Activated naive CD8-positive, alpha-beta T cell treated with anti-CD3 and anti-CD28 coated beads for 36 hours (primary cell): Measurements from ENCODE around the gene BCL2L12. TPM values are rescaled to one million over a fixed set of nuclear protein-coding genes. Genes with fewer than 3 reads are reported as not detected.
A peak's percentile ranks its signal among the peaks of the same experiment; 100 is the strongest.

Experiments used
- DNase-seq: peaks from one replicate; pipeline ENCODE4 v3.0.0; 2021
- H3K27ac Mint-ChIP-seq: one replicate; pipeline ENCODE4 v1.8.0; 2022; ENCODE audit warnings: mild to moderate bottlenecking, moderate library complexity, mixed read lengths
- H3K27me3 Mint-ChIP-seq: one replicate; pipeline ENCODE4 v1.8.0; 2022; ENCODE audit warnings: mild to moderate bottlenecking, mixed read lengths
- H3K36me3 Mint-ChIP-seq: one replicate; pipeline ENCODE4 v1.8.0; 2021; ENCODE audit warnings: mild to moderate bottlenecking, mixed read lengths
- H3K4me1 Mint-ChIP-seq: one replicate; pipeline ENCODE4 v1.8.0; 2021; ENCODE audit warnings: mixed read lengths
- H3K4me3 Mint-ChIP-seq: one replicate; pipeline ENCODE4 v1.8.0; 2022; ENCODE audit warnings: mild to moderate bottlenecking, moderate library complexity, mixed read lengths
- H3K9me3 Mint-ChIP-seq: one replicate; pipeline ENCODE4 v1.8.0; 2022; ENCODE audit warnings: mixed read lengths
- total RNA-seq, 2 experiments: library from RNA; stranded (reverse); gene quantifications; one replicate each; pipeline ENCODE4 v1.2.3, GENCODE V29; 2021

BCL2L12 gene
- total RNA-seq, 2 experiments from 2014 or later, result 74.1 to 81.9 TPM

DNA sequence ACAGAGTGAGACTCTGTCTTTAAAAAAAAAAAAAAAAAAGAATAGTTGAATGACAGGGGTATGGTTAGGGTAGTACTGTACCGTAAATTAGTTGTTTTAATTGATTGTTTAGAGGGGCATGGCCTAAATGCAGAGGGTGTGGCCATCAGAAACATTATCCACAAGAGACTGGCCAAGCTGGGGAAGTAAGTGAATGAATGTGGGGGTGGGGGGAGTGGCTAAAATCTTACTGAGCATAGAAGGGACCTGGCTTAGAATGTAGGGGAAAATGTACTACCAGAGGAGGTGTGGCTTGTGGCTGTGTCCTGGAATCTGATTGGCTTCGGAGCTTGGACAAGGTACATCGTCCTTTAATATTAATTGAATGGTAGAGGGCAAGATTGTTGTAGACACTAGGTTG lies 3.8 kb downstream of the BCL2L12 start:
- H3K9me3 Mint-ChIP-seq, result no peaks in the 10 kb centered on the region
- H3K4me3 Mint-ChIP-seq, result no peak overlapping the region
- H3K4me1 Mint-ChIP-seq, result peaks cover 19% of the 10 kb centered on the region
- H3K27me3 Mint-ChIP-seq, result no peaks in the 10 kb centered on the region
- no peak for DNase-seq
- H3K36me3 Mint-ChIP-seq, result peaks cover 10% of the 10 kb centered on the region
- no peak overlapping the region for H3K27ac Mint-ChIP-seq

DNA sequence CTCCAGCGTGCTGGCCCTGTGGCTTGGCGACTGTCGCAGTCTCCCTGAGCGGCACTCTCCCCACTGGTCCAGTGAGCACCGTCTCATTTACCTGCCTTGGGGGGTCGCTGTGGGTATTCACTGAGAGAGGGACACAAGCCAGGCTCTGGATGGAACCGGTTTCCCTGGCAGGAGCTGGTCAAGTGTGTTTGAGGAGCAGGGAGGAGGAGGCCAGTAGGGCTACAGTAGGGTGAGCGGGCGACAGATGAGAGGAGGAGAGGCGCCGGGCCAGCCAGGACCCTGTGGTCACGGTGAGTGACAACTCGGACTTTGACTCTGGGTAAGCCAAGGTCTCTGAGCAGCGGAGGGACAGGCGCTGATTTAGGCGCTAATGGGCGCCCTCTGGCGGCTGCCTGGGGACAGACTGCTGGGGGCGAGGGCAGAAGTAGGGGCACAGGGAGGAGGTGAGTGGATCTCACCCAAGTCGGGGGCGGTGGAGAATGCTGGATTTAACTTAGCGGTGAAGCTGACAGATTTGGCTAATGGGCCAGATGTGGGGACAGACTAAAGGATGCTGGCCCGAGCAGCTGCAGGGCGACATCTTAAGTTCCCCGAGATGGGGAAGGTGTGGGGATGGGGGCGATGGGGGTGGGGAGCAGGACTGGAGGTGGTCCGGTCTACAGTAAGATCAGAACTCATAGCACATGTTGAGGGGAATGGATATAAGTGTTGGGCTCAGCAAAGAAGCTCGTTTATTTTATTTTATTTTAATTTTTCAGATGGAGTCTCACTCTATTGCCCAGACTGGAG lies 6.6 kb downstream of the BCL2L12 start:
- Mint-ChIP-seq H3K27me3 (peaks cover 4% of the 10 kb centered on the region), H3K4me3 (peak overlapping the region; percentile 26), H3K27ac (no peak overlapping the region), H3K36me3 (peaks cover 6% of the 10 kb centered on the region), H3K9me3 (no peaks in the 10 kb centered on the region), H3K4me1 (peaks cover 17% of the 10 kb centered on the region)
- DNase-seq, result peak; percentile 75

- peaks cover 25% of the 10 kb centered on the region for H3K36me3 Mint-ChIP-seq
- peaks cover 27% of the 10 kb centered on the region for H3K4me1 Mint-ChIP-seq
- peaks cover 4% of the 10 kb centered on the region for H3K27me3 Mint-ChIP-seq
- no peaks in the 10 kb centered on the region for H3K9me3 Mint-ChIP-seq
- H3K4me3 Mint-ChIP-seq, result peak overlapping the region; percentile 92
- DNase-seq, result no peak
- peak overlapping the region; percentile 99 for H3K27ac Mint-ChIP-seq
Measured at GRCh38 chr19:49676136-49676783, 10.5 kb downstream of the BCL2L12 start.

- peaks cover 26% of the 10 kb centered on the region for H3K36me3 Mint-ChIP-seq
- H3K4me3 Mint-ChIP-seq, result peak overlapping the region; percentile 92
- H3K4me1 Mint-ChIP-seq, result peaks cover 27% of the 10 kb centered on the region
- peaks cover 4% of the 10 kb centered on the region for H3K27me3 Mint-ChIP-seq
- peak; percentile 99 for DNase-seq
- no peaks in the 10 kb centered on the region for H3K9me3 Mint-ChIP-seq
- peak overlapping the region; percentile 99 for H3K27ac Mint-ChIP-seq
Measured at GRCh38 chr19:49676784-49677230, 11.1 kb downstream of the BCL2L12 start.

GRCh38 chr19:49677231-49677900 lies 11.6 kb downstream of the BCL2L12 start, which contains the start of gene PRMT1:
PRMT1 (plus strand) TSS chr19:49677271; CDS start chr19:49677281, 10 bp downstream.
- H3K4me3 Mint-ChIP-seq, result peak within 1 kb of the TSS; percentile 94
- peaks cover 26% of the 10 kb centered on the region for H3K36me3 Mint-ChIP-seq
- peaks cover 4% of the 10 kb centered on the region for H3K27me3 Mint-ChIP-seq
- no peaks in the 10 kb centered on the region for H3K9me3 Mint-ChIP-seq
- DNase-seq, result peak; percentile 68
- H3K27ac Mint-ChIP-seq, result peak within 1 kb of the TSS; percentile 99
- peaks cover 21% of the 10 kb centered on the region for H3K4me1 Mint-ChIP-seq

DNA sequence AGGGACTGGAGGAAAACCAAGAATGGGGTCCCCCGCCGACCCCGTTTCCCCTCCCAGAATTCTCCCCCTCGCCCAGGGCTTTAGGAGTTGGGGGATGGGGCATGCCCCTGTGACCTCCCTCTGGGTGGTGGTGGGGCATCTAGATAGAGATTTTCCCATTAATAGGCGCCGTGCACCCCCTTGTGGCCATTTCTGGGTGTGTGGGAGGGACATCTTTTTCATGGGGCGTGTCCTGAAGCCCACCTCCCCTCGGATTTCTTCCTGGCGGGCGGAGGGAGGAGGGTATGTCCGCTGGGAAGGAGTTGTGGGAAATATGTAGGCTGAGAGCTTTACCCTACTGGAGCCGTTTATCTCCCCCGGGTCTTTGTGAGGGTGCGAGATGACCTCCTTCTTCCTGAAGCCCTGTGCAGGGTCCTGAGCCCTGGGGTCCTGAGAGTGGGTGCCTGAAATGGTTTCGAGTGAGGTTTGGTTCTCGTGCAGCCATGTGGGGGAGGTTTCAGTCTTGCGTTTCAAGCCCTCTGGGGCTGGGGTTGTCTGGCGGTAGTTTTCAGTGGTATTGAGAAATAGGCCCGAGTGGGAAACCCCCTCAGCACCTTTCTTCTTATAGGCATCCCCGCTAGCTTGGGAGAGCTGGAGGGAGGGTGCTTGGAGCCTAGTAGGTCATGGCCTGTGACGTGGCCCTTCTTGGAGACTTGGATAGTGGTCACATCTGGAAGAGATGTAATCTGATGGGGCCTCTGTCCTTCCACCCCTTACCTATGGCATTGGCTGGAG lies 12.4 kb downstream of the BCL2L12 start:
- Mint-ChIP-seq H3K27ac (peak overlapping the region; percentile 95), H3K4me1 (peaks cover 20% of the 10 kb centered on the region), H3K36me3 (peaks cover 29% of the 10 kb centered on the region), H3K27me3 (peaks cover 4% of the 10 kb centered on the region), H3K4me3 (peak overlapping the region; percentile 94), H3K9me3 (no peaks in the 10 kb centered on the region)
- DNase-seq, result peak; percentile 82

DNA sequence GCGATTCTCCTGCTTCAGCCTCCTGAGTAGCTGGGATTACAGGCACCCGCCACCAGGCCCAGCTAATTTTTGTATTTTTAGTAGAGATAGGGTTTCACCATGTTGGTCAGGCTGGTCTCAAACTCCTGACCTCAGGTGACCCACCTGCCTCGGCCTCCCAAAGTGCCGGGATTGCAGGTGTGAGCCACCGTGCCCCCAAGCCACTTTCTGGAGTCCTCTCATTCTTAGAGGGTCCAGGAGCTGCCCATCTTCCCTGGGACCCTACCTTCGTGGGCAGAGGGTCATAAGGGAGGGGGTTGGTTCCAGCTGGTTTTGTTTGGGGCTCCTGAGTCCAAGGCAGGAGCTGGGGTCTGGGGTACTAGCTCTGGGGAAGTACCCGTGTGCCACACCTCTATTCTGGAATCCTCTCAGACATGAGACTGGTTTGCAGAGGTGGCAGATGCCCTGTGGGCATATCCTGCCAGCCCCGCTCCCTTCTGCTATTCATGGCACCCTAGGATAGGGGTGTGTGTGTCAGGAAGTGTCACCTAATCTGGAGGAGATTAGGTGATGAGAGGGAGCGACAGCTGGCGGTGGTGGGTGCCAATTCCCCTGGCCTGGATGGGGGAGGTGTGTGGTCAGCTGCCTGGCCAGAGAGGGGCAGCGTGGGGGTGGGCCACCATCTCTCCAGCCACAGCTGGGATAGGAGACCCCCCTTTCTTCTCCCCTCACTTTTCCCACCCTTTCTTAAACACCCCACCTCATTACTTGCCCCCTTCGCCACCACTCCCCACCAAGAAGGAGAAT lies 13.4 kb downstream of the BCL2L12 start:
- Mint-ChIP-seq H3K9me3 (no peaks in the 10 kb centered on the region), H3K27me3 (peaks cover 4% of the 10 kb centered on the region), H3K27ac (peak overlapping the region; percentile 95), H3K4me3 (peak overlapping the region; percentile 94), H3K36me3 (peaks cover 37% of the 10 kb centered on the region), H3K4me1 (peaks cover 20% of the 10 kb centered on the region)
- no peak for DNase-seq

GRCh38 chr19:49679771-49680413 lies 14.2 kb downstream of the BCL2L12 start:
- Mint-ChIP-seq H3K4me3 (peak overlapping the region; percentile 68), H3K36me3 (peaks cover 38% of the 10 kb centered on the region), H3K27ac (peak overlapping the region; percentile 83), H3K4me1 (peaks cover 20% of the 10 kb centered on the region), H3K9me3 (no peaks in the 10 kb centered on the region), H3K27me3 (peaks cover 4% of the 10 kb centered on the region)
- DNase-seq, result no peak

DNA sequence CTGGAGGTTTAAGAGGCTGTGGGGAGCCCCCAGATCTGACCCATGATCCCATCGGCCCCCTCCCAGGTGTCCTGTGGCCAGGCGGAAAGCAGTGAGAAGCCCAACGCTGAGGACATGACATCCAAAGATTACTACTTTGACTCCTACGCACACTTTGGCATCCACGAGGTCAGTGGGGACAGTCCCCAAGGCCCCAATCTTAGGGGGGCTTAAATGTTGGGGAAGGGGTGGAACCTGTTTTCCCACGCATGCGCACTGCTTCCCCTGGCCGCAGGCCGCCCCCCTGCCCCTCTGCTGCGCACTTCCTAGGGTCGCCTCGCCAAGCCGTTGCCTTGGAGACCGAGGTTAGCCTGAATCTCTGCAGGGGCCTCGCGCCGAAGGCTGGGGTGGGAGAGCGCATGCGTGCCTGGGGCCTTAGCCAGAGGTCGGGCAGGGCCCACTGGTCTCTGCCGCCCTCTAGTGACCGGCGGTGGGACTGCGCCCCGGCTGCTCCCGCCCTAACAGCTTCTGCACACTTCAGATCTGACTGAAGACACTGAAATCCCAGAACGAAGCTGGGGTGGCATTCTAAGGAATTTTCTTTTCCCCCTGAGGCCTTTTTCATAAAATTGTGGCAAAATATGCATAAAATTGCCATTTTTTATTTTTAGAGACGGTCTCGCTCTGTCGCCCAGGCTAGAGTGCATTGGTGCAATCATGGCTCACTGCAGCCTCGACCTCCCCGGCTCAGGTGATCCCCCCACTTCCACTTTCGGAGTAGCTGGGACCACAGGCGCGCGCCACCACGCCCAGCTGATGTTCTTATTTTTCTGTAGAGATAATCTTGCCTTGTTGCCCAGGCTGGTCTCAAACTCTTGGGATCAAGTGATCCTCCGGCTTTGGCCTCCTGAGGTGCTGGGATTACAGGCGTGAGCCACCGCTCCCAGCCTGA lies 15.0 kb downstream of the BCL2L12 start:
- H3K4me3 Mint-ChIP-seq, result peak overlapping the region; percentile 68
- peaks cover 43% of the 10 kb centered on the region for H3K36me3 Mint-ChIP-seq
- peaks cover 4% of the 10 kb centered on the region for H3K27me3 Mint-ChIP-seq
- peak; percentile 94 for DNase-seq
- peaks cover 23% of the 10 kb centered on the region for H3K4me1 Mint-ChIP-seq
- no peaks in the 10 kb centered on the region for H3K9me3 Mint-ChIP-seq
- H3K27ac Mint-ChIP-seq, result peak overlapping the region; percentile 83

DNA sequence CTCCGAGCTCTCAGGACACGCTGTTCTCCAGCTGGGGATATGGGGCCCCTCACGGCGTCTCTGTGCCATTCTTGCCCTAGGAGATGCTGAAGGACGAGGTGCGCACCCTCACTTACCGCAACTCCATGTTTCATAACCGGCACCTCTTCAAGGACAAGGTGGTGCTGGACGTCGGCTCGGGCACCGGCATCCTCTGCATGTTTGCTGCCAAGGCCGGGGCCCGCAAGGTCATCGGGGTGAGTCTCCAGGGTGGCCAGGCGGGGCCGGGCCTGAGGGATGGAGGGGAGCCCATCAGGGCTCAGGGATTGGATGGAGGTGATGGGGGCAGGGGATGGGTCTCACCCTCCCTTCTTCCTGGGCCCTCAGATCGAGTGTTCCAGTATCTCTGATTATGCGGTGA lies 16.1 kb downstream of the BCL2L12 start:
- Mint-ChIP-seq H3K4me3 (no peak overlapping the region), H3K36me3 (peaks cover 45% of the 10 kb centered on the region), H3K4me1 (peaks cover 17% of the 10 kb centered on the region), H3K27ac (peak overlapping the region; percentile 45), H3K27me3 (peaks cover 4% of the 10 kb centered on the region), H3K9me3 (no peaks in the 10 kb centered on the region)
- no peak for DNase-seq

GRCh38 chr19:49682274-49682673 lies 16.5 kb downstream of the BCL2L12 start:
- DNase-seq, result no peak
- H3K27ac Mint-ChIP-seq, result no peak overlapping the region
- no peaks in the 10 kb centered on the region for H3K9me3 Mint-ChIP-seq
- no peak overlapping the region for H3K4me3 Mint-ChIP-seq
- peaks cover 48% of the 10 kb centered on the region for H3K36me3 Mint-ChIP-seq
- peaks cover under 1% of the 10 kb centered on the region for H3K27me3 Mint-ChIP-seq
- H3K4me1 Mint-ChIP-seq, result peaks cover 21% of the 10 kb centered on the region

DNA sequence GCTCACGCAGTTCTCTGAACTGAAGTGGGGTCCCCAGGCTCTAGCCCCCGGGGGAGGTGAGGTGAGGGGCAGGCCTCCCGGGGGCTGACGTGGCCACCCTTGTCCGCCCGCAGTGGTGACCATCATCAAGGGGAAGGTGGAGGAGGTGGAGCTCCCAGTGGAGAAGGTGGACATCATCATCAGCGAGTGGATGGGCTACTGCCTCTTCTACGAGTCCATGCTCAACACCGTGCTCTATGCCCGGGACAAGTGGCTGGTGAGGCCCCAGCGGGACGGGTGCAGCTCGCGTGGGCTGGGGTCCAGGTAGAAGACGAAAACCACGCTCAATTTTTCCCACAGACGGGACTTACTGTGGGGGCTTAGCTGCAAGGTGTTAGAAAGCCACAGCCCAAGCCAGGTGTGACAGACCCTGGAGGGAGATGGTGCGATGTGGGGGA lies 18.1 kb downstream of the BCL2L12 start:
- Mint-ChIP-seq H3K9me3 (no peaks in the 10 kb centered on the region), H3K4me3 (no peak overlapping the region), H3K27ac (peak overlapping the region; percentile 76), H3K27me3 (no peaks in the 10 kb centered on the region), H3K4me1 (peaks cover 27% of the 10 kb centered on the region), H3K36me3 (peaks cover 49% of the 10 kb centered on the region)
- no peak for DNase-seq
